Measurements from ENCODE around the gene BLACAT1. TPM values are rescaled to one million over a fixed set of nuclear protein-coding genes. Genes with fewer than 3 reads are reported as not detected.
A peak's percentile ranks its signal among the peaks of the same experiment; 100 is the strongest.

The BLACAT1 gene
- total and polyA plus RNA-seq, 2 of the 13 experiments (the other 11 are each of a cell fraction or from before 2014, with no cell fraction given), result 1.2 to 2.8 TPM

DNA sequence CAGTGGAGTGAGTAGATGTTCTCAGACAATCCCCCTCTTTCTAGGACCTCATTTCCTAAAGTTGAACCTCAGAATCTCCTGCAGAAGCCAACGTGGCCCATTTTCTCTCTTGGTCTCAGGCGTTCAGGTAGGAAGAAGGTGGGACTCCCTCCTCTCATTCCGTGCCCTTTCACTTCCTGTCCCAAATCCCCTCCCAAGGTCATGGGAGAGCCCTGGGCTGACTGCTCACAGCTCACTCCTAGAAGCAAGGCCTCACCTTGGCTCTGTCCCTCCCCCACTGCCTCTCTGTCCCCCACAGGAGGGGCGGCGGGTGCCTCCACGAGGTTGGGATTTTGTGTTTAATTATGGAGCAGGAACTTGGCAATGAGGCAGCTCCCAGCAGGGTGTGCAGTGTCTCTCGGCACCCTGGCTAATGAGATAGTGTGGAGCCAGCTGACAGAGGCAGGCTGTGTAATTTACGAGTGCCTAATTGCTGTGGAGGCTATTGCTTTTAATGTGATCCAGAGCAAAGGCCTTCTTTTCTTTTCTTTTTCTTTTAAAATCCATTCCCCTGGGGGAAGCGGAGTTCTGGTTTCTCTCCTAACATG lies 39.5 kb upstream of the BLACAT1 start (continued):
- TF ChIP-seq, protein P1, sequence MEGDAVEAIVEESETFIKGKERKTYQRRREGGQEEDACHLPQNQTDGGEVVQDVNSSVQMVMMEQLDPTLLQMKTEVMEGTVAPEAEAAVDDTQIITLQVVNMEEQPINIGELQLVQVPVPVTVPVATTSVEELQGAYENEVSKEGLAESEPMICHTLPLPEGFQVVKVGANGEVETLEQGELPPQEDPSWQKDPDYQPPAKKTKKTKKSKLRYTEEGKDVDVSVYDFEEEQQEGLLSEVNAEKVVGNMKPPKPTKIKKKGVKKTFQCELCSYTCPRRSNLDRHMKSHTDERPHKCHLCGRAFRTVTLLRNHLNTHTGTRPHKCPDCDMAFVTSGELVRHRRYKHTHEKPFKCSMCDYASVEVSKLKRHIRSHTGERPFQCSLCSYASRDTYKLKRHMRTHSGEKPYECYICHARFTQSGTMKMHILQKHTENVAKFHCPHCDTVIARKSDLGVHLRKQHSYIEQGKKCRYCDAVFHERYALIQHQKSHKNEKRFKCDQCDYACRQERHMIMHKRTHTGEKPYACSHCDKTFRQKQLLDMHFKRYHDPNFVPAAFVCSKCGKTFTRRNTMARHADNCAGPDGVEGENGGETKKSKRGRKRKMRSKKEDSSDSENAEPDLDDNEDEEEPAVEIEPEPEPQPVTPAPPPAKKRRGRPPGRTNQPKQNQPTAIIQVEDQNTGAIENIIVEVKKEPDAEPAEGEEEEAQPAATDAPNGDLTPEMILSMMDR (CRISPR knock-in tag; IDR thresholded peaks at IDR 0.05), result peak; percentile 4; the same call in 1 of the 2 replicates
- TF ChIP-seq, protein P2, sequence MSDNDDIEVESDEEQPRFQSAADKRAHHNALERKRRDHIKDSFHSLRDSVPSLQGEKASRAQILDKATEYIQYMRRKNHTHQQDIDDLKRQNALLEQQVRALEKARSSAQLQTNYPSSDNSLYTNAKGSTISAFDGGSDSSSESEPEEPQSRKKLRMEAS (IDR thresholded peaks at IDR 0.05), result 0 out of 2 replicates have a peak, but pooled peaks have one; percentile 23

DNA sequence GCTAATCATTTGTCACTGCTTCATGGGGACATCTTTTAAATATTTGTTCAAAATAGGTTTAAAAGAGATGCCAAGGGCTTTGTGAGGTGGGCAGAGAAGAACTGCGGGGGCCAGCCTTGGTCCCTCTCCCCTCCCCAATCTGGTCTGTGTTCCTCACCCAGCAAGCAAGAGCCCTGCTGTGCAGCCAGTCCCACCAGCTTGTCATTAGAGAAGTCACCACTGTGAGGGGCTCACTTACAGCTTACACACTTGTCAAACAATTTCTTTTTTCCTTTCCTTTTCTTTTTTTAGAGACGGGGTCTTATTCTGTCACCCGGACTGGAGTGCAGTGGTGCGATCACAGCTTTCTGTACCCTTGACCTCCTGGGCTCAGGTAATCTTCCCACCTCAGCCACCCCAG lies 38.3 kb upstream of the BLACAT1 start:
- FAIRE-seq, result no peak
- H4K20me1 ChIP-seq (ENCODE audit: insufficient read depth, low read length), result no peaks in the 10 kb centered on the region
- H3K27me3 ChIP-seq (ENCODE audit: control insufficient read depth in 1 of 2, insufficient read depth in 2 of 2, low read length in 2 of 2), result peaks cover 0 to 14% of the 10 kb centered on the region in 2 experiments; a peak in 2 of 5 replicates
- no peak overlapping the region for H3K4me3 ChIP-seq (replicated peaks in 1 of 3; ENCODE audit: insufficient read depth in 1 of 3, low read depth in 2 of 3, low read length in 3 of 3)
- no peaks in the 10 kb centered on the region for H3K9me3 ChIP-seq (ENCODE audit: low read length)
- no peak overlapping the region for H3K27ac ChIP-seq (ENCODE audit: extremely low read length, insufficient read depth, low read length)
- ChIA-PET CTCF (ENCODE audit: low intra/inter-chr PET ratio, low total read pairs) (no interaction called here), POLR2A (interaction anchor here (1.1 kb wide), 1 partner anchor 44 kb away, joined by 4 read pairs; no protein-coding TSS in a partner anchor)
- 28% methylated on average over 4 of the region's 4 CpGs for WGBS (ENCODE audit: low lambda C conversion rate)
- BruUV-seq (replicated peaks), result no TSS peak
- H3K9ac ChIP-seq (ENCODE audit: insufficient read depth, low read depth, low read length), result no peak overlapping the region
- in situ Hi-C loops (cut with HindIII; ENCODE audit: extremely low pct_ligation_motif_present, low pct_unique_long_range_greater_than_20kb) (no loop called here), intact Hi-C loops (cut with micrococcal nuclease; ENCODE audit: unreplicated experiment) (no loop called here)
- peaks cover 89% of the 10 kb centered on the region for H3K4me1 ChIP-seq (ENCODE audit: insufficient read depth, low read length)
- peak; percentile 31; the same call in 2 of the 3 replicates for ATAC-seq
- no peaks in the 10 kb centered on the region for H3K79me2 ChIP-seq (ENCODE audit: insufficient read depth, low read length)
- no peaks in the 10 kb centered on the region for H3K36me3 ChIP-seq (replicated peaks in 1 of 2; ENCODE audit: control insufficient read depth in 1 of 2, insufficient read depth in 2 of 2, low read length in 2 of 2)
- TF ChIP-seq AGO2 (optimal IDR thresholded peaks at IDR 0.05; ENCODE audit: low read depth, low read length) (no peak), STAG1 (CRISPR knock-in tag; IDR thresholded peaks at IDR 0.05) (peak; percentile 48), ARNT2 (CRISPR knock-in tag; IDR thresholded peaks at IDR 0.05; ENCODE audit: low read depth) (no peak), SRSF4 (IDR thresholded peaks at IDR 0.05; ENCODE audit: low read depth, low read length, poor library complexity, severe bottlenecking) (no peak), ARID2 (CRISPR knock-in tag; IDR thresholded peaks at IDR 0.05; ENCODE audit: borderline replicate concordance) (no peak), KDM5A (IDR thresholded peaks at IDR 0.05; ENCODE audit: borderline replicate concordance, low read length) (no peak), PAF1 (CRISPR knock-in tag; IDR thresholded peaks at IDR 0.05) (no peak), ZNF530 (CRISPR knock-in tag; IDR thresholded peaks at IDR 0.05; ENCODE audit: low read depth) (no peak), ZNF598 (CRISPR knock-in tag; IDR thresholded peaks at IDR 0.05; ENCODE audit: borderline replicate concordance) (no peak), ZNF563 (CRISPR knock-in tag; IDR thresholded peaks at IDR 0.05) (no peak), SSRP1 (CRISPR knock-in tag; IDR thresholded peaks at IDR 0.05) (no peak), MLLT10 (CRISPR knock-in tag; IDR thresholded peaks at IDR 0.05) (no peak), NFIC (IDR thresholded peaks at IDR 0.05; ENCODE audit: low read length) (no peak)
- TF ChIP-seq, protein P3, sequence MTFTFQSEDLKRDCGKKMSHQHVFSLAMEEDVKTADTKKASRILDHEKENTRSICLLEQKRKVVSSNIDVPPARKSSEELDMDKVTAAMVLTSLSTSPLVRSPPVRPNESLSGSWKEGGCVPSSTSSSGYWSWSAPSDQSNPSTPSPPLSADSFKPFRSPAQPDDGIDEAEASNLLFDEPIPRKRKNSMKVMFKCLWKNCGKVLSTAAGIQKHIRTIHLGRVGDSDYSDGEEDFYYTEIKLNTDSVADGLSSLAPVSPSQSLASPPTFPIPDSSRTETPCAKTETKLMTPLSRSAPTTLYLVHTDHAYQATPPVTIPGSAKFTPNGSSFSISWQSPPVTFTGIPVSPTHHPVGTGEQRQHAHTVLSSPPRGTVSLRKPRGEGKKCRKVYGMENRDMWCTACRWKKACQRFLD (CRISPR knock-in tag; IDR thresholded peaks at IDR 0.05; ENCODE audit: borderline replicate concordance), result no peak
- TF ChIP-seq, protein P1 (CRISPR knock-in tag; IDR thresholded peaks at IDR 0.05), result peak; percentile 36
- no peak for DNase-seq (ENCODE audit: low spot score)
- no peak overlapping the region for H2AFZ ChIP-seq (ENCODE audit: low read length)
- H3K4me2 ChIP-seq (ENCODE audit: low read depth, low read length), result no peak overlapping the region

Measured in HepG2 (cell line).